Breast epithelium (tissue), 4 donors: ENCODE data around the gene SLC13A1. TPM values are rescaled to one million over a fixed set of nuclear protein-coding genes. Genes with fewer than 3 reads are reported as not detected.

Experiments used
- DNase-seq, 2 donors: peaks; one replicate each; pipeline ENCODE4 v3.0.0-alpha.2; 2019; ENCODE audit warnings: low spot score in 2 of 2
- H3K27ac ChIP-seq, 2 donors: fragments of 200-600 bp; sonication (generic) in 1 of 2; one replicate each; pipeline ENCODE4 v1.5.1; 2016 to 2019; ENCODE audit warnings: mild to moderate bottlenecking in 1 of 2
- H3K27me3 ChIP-seq, 2 donors: fragments of 200-600 bp; sonication (generic) in 1 of 2; one replicate each; pipeline versions ENCODE4 v1.5.1 to v1.6.0; 2017 to 2019; ENCODE audit warnings: control low read depth in 1 of 2, mild to moderate bottlenecking in 1 of 2
- H3K36me3 ChIP-seq: fragments of 200-600 bp; one replicate; pipeline ENCODE4 v1.5.1; 2019
- H3K4me1 ChIP-seq, 2 donors: fragments of 200-600 bp; sonication (generic); one replicate each; pipeline ENCODE4 v1.5.1; 2016 to 2019; ENCODE audit warnings: control low read depth in 1 of 2
- H3K4me3 ChIP-seq, 3 donors: fragments of 200-600 bp; sonication (generic); 1 replicate in 2 of 3; 2 replicates in 1 of 3; pipeline ENCODE4 v1.5.1; 2016 to 2019; ENCODE audit warnings: mild to moderate bottlenecking in 3 of 3, moderate library complexity in 2 of 3
- H3K9me3 ChIP-seq, 2 donors: fragments of 200-600 bp; sonication (generic) in 1 of 2; one replicate each; pipeline ENCODE4 v1.5.1; 2016 to 2019; ENCODE audit warnings: control low read depth in 1 of 2
- CTCF ChIP-seq, 3 donors: fragments of 450-650 bp; IDR thresholded peaks; one replicate each; pipeline ENCODE4 v1.5.1; 2016 to 2017; ENCODE audit warnings: antibody characterized with exemption in 3 of 3, mild to moderate bottlenecking in 3 of 3, moderate library complexity in 3 of 3
- POLR2A ChIP-seq: fragments of 450-650 bp; IDR thresholded peaks from one replicate; pipeline ENCODE4 v1.6.1; 2016; ENCODE audit warnings: antibody characterized with exemption, mild to moderate bottlenecking, moderate library complexity
- POLR2AphosphoS5 ChIP-seq, 3 donors: sonication (generic); formaldehyde crosslinking; IDR thresholded peaks; one replicate each; pipeline ENCODE4 v1.6.1; 2017; ENCODE audit warnings: antibody characterized with exemption in 3 of 3
- intact Hi-C: fragments of 100-400 bp; cut with DNase I; formaldehyde crosslinking; loops from one replicate; pipeline ENCODE4 v1.15.1; 2023; ENCODE audit warnings: low total_unique reads
- total RNA-seq, 3 donors: library from RNA; depleted of rRNA; stranded (reverse); fragments of >200 nt; gene quantifications; one replicate each; pipeline ENCODE4 v1.1.0, GENCODE V29; 2016

SLC13A1 gene
- total RNA-seq, 3 donors from 2014 or later, result not detected

DNA sequence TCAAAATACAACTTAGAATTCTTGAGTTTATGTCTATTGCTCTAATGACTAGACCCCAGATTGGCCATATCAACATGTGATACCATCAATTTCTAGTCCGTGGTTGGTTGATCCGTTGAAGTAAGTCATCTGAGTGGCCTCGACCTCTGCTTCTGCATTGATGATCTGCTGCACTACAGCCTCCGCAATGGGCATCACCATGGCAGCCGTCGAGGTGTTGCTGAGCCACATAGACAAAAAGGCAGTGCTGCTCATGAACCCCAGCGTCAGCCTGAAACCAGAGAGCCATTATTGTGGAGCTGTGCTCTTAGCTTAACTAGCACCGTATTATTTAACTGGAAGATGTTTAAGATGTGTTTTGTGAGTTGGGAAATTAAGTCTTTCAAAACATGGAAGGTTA lies 30.7 kb downstream of the SLC13A1 start:
- H3K27ac ChIP-seq, result no peak overlapping the region
- no peak for DNase-seq
- H3K4me3 ChIP-seq, result no peak overlapping the region
- H3K9me3 ChIP-seq, result no peaks in the 10 kb centered on the region
- intact Hi-C loops, result no loop called here
- H3K36me3 ChIP-seq, result no peaks in the 10 kb centered on the region
- no peak for TF ChIP-seq POLR2A
- TF ChIP-seq CTCF (IDR thresholded peaks at IDR 0.05), result no peak
- TF ChIP-seq POLR2AphosphoS5 (IDR thresholded peaks at IDR 0.05), result no peak
- no peaks in the 10 kb centered on the region for H3K4me1 ChIP-seq
- no peaks in the 10 kb centered on the region for H3K27me3 ChIP-seq

DNA sequence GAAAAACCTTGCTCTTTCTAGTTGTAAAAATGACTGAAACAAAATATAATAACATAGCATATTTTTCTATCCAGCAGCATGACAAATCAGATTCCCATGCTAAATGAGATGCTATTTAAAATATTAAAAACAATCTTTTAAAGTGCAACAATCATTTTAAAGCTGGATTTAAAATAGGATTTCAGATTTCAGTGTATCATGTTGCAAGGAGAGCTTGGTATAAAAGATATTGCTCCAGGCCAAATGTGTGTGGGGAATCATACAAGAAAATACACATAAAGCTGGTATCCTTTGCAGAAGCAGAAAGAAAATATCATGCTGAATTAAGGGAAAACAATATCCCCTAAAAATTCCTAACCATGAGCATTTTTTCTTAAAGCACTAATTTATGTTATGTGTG lies 42.2 kb downstream of the SLC13A1 start:
- TF ChIP-seq POLR2AphosphoS5 (IDR thresholded peaks at IDR 0.05) (no peak), POLR2A (no peak), CTCF (IDR thresholded peaks at IDR 0.05) (no peak)
- Histone ChIP-seq H3K36me3 (no peaks in the 10 kb centered on the region), H3K4me3 (no peak overlapping the region), H3K4me1 (no peaks in the 10 kb centered on the region), H3K27me3 (no peaks in the 10 kb centered on the region), H3K9me3 (no peaks in the 10 kb centered on the region), H3K27ac (no peak overlapping the region)
- intact Hi-C loops, result no loop called here
- no peak for DNase-seq

GRCh38 chr7:123155571-123155970 lies 44.2 kb downstream of the SLC13A1 start:
- Histone ChIP-seq H3K36me3 (no peaks in the 10 kb centered on the region), H3K9me3 (no peaks in the 10 kb centered on the region), H3K27me3 (no peaks in the 10 kb centered on the region), H3K4me1 (no peaks in the 10 kb centered on the region), H3K27ac (no peak overlapping the region), H3K4me3 (no peak overlapping the region)
- no peak for DNase-seq
- TF ChIP-seq POLR2A (no peak), POLR2AphosphoS5 (IDR thresholded peaks at IDR 0.05) (no peak), CTCF (IDR thresholded peaks at IDR 0.05) (no peak)
- intact Hi-C loops, result no loop called here

- no peaks in the 10 kb centered on the region for H3K9me3 ChIP-seq
- no peak overlapping the region for H3K27ac ChIP-seq
- intact Hi-C loops, result no loop called here
- no peak for TF ChIP-seq POLR2A
- TF ChIP-seq POLR2AphosphoS5 (IDR thresholded peaks at IDR 0.05), result no peak
- TF ChIP-seq CTCF (IDR thresholded peaks at IDR 0.05), result peak; percentile 57 to 81 (median 79)
- peak; percentile 64 to 67 for DNase-seq
- H3K4me3 ChIP-seq, result no peak overlapping the region
- H3K36me3 ChIP-seq, result no peaks in the 10 kb centered on the region
- no peaks in the 10 kb centered on the region for H3K27me3 ChIP-seq
- no peaks in the 10 kb centered on the region for H3K4me1 ChIP-seq
Observed at GRCh38 chr7:123154231-123154860, 45.4 kb downstream of the SLC13A1 start.

DNA sequence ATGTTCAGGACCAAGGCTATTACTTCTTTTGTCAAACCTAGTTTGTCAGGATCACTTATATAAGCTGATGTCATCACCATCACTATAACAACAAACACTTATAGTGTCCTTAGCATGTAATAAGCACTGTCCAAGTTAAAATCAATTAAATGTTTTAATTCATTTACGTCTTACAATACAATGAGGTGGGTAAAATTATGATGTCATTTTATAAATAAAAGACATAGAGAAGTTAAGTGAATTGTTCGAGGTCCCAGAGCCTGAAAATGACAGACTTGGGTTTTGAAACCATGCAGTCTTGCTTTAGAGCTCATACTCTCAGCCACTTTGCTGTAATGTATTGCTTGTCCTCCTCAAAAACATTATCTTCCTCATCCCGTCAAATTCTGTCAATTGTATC lies 48.3 kb downstream of the SLC13A1 start:
- no peak for TF ChIP-seq POLR2A
- TF ChIP-seq CTCF (IDR thresholded peaks at IDR 0.05), result no peak
- no peak for TF ChIP-seq POLR2AphosphoS5 (IDR thresholded peaks at IDR 0.05)
- H3K9me3 ChIP-seq, result no peaks in the 10 kb centered on the region
- H3K36me3 ChIP-seq, result no peaks in the 10 kb centered on the region
- intact Hi-C loops, result no loop called here
- H3K27me3 ChIP-seq, result no peaks in the 10 kb centered on the region
- no peak overlapping the region for H3K27ac ChIP-seq
- no peaks in the 10 kb centered on the region for H3K4me1 ChIP-seq
- no peak for DNase-seq
- no peak overlapping the region for H3K4me3 ChIP-seq
